SIG-M5 (cell line): Measurements from ENCODE around the gene NKAIN1.
"Not testable (repeated sequence)": the region's sequence is repeated elsewhere in the genome, so short reads cannot be mapped to it uniquely, and the experiment has no call there.

Experiments used
- DNase-seq: peaks from one replicate; lab custom pipeline; 2025; lab: John Stamatoyannopoulos, UW

The NKAIN1 gene

GRCh38 chr1:31154000-31154631 is 85.6 kb downstream of the NKAIN1 start:
- no peak for DNase-seq

GRCh38 chr1:31153423-31153822 is 86.3 kb downstream of the NKAIN1 start:
- no peak for DNase-seq

GRCh38 chr1:31152181-31152795 is 87.4 kb downstream of the NKAIN1 start:
- no peak for DNase-seq

GRCh38 chr1:31151402-31151801 is 88.3 kb downstream of the NKAIN1 start:
- DNase-seq = no peak

GRCh38 chr1:31148409-31148808 is 91.3 kb downstream of the NKAIN1 start:
- DNase-seq = no peak

- DNase-seq = no peak
Measured at GRCh38 chr1:31145648-31146047, 94.0 kb downstream of the NKAIN1 start.

- no peak for DNase-seq
Measured at GRCh38 chr1:31144442-31144841, 95.2 kb downstream of the NKAIN1 start.

- DNase-seq = no peak
Measured at GRCh38 chr1:31143455-31143854, 96.2 kb downstream of the NKAIN1 start.

GRCh38 chr1:31142406-31142805 is 97.3 kb downstream of the NKAIN1 start:
- no peak for DNase-seq

- DNase-seq = no peak
Measured at GRCh38 chr1:31140299-31140698, 99.4 kb downstream of the NKAIN1 start.

GRCh38 chr1:31138797-31139521 is 100.7 kb downstream of the NKAIN1 start:
- DNase-seq = not testable (repeated sequence)

- DNase-seq = not testable (repeated sequence)
Measured at GRCh38 chr1:31137873-31138272, 101.8 kb downstream of the NKAIN1 start.

- DNase-seq = no peak
Measured at GRCh38 chr1:31135973-31136600, 103.6 kb downstream of the NKAIN1 start.

- DNase-seq = no peak
Measured at GRCh38 chr1:31133368-31133767, 106.3 kb downstream of the NKAIN1 start.
